ENCODE measurements around the gene MAML3.

The MAML3 gene

GRCh38 chr4:139915037-139915436 is 238.9 kb downstream of the MAML3 start:
- DNase-seq = no peak

DNA sequence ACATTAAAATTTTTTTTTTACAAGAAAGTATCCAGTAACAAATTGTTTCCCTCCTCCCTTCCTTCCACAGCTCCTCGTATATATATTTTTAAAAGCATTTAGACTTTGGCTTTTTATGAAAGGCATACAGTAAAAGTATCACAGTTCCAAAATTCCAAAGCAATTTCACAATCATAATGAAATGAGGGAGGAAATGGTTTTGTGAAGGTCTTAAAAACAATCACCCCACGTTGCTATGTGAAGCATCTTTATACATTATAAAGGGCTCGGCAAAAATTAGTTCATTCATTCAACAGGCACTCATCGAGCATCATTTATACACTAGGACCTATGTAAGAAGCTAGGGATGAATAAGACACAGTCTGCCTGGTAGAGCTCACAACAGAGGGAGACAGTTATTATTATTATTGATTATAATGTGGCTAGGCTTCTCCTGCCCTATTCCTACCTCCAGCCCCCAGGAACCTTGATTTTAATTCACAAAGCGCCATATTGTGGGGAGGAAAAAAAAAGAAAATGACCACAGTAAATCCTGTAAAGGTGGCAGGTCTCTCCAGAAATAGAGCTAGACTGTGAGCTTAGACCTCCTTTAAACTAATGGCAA is 239.9 kb downstream of the MAML3 start:
- no peak for DNase-seq

- DNase-seq = no peak
These were observed 240.5 kb downstream of the MAML3 start for GRCh38 chr4:139913398-139913990.

DNA sequence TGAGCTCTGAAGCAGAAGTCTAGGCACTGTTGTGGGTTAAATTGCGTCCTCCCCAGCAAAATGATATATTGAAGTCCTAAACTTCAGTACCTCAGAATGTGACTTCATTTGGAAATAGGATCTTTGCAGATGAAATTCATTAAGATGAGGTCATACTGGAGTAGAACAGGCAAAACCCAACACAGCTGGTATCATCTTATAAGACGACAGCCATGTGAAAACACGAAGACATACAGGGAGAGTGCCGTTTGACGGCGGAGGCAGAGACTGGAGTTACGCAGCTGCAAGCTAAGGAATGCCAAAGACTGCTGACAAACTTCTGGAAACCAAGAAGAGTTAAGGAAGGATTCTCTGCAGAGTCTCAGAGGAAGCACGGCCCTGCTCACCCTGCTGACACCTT is 241.5 kb downstream of the MAML3 start:
- no peak for DNase-seq

GRCh38 chr4:139910106-139910505 is 243.9 kb downstream of the MAML3 start:
- DNase-seq = no peak

DNA sequence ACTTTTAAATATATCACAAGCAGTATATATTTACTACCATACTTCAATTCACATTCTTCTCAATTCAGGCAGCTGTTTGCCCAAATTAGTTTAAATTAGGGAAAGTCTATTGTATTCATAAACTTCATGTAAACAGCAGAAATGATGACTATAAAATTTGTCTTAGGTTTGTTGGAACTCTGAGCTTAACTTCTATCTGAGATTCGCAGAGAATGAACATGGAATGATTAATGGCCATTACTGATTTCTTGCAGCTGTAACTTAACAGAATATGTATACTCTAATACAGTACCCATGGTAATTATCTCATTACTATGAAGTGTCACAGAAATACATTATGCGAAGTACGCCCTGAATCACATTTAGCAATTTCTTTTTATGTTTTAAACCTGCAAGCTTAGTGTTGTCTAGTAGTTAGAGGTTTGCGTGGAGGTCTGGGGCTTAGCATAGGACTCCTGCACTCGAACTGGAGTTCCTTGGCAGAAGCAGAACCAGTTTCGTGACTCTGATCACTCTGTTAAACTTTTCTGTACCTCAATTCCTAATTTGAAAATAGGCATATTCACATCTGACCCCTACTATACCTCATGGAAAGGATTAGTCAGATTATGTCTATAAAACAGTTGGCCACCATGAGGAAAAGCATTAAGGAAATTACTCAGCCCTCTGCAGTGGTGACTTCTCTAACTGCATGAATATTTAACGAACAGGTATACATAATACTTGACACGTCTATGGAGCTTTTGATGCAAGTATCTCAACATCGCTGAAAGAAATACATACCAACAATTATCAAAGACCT is 245.1 kb downstream of the MAML3 start:
- no peak for DNase-seq

DNA sequence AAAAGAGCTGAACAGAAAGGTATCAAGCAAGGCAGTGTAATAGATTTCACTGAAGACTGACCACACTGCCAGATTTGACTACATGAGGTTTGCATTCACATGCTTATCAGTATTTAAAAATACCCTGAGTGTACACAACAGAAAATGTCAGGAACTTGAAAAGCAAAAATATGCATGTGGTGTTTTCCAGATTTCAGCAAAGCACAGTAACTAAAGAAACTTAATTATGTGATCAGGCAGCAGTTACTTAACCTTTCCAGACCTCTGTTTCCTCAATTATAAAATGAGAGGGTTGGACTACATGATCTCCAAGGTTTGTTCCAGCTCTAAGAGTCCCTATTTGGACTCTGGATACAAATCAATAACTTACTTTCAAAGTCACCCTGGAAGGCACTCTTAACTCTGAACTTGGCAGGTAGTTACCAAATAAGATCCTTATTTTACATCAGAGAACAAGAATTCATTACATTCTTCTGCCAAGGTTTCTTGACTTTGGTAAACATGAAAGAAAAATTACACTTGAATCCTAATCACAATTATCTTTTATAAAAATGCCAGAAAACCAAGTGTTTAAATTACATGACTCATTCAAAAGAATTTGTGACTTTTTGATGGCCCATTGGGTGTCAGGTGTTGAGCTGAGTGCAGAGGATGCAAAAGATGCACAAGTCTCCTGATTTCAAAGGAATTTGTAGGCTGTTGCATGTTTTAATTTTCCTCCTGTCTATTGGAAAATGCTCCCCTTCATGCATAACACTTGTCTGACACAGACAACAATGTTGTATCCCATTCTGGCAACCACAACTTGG is 246.8 kb downstream of the MAML3 start:
- DNase-seq = no peak

- no peak for DNase-seq
These were observed 248.5 kb downstream of the MAML3 start for GRCh38 chr4:139905489-139905888.

- DNase-seq = no peak
These were observed 249.6 kb downstream of the MAML3 start for GRCh38 chr4:139904406-139904805.

DNA sequence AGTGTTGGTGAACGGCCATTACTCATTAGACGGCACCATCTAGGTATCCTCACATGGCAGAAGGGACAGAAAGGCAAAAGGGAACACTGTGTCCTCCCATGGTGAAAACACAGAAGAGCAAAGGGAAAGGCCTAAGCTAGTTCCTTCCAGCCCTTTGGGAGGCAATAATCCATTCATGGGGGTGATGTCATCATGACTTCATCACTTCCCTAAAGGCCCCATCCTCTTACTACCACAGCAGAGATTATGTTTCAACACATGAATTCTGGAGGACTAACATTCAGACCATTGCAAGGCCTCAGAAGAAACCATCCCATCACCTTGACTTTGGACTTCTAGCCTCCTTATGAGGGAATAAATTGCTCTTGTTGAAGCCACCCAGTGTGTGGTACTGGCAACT is 250.1 kb downstream of the MAML3 start:
- no peak for DNase-seq

- no peak for DNase-seq
These were observed 251.4 kb downstream of the MAML3 start for GRCh38 chr4:139902321-139903320.

DNA sequence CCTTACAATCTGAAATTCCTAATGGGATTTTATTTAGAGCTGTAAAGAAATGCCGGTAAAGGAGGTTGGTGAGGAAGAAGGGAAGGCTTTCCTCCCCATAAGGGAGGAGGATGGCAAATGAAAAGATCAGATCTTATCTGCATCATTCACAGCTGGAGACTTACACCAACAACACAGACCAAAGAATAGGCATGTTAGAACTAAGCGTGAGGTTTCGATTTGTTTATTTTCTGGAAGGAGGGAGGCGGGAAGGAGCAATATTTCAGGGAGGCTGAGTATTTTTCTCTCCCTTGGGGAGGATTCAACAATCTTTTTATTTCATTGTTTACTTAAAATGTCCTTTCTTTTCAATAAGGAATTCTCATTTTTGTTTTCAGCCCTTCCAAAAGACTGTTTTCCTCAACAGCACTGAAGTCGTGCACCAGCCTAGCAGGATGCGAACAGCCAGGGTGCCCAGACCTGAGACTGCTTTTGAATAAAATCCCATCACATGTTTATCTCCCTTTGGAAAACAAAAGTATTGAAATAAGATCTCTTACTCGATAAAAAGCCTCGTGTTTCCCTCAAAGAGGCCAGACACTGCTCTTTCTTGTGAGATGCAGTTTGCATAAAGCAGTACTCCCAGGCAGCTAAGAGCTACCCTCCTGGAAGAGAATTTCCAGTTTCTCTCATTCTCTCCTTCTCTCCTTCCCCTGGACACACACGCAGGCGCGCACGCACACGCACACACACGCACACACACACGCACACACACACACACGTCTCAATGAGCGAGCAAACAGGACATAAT is 252.3 kb downstream of the MAML3 start:
- no peak for DNase-seq

DNA sequence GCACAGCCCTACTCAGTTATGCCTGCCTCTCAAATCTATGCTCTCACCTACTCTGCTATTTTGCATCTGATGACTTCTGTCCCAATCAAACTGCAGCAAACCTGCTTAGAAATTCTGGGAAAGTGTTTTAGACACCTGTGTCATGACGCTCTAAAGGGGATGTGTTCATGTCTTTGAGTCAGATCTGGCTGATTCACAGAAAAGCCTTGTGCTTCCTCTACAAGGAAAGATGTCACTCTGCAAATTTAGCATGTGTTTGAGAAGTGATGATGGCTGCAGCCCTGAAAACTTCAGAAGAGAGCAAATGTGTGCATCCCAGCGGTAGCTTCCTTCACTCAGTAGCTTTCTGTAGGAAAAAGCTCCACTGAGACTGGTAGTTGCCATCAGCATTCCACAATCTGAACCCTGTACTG is 253.0 kb downstream of the MAML3 start:
- no peak for DNase-seq

GRCh38 chr4:139899346-139899745 is 254.6 kb downstream of the MAML3 start:
- DNase-seq = no peak

DNA sequence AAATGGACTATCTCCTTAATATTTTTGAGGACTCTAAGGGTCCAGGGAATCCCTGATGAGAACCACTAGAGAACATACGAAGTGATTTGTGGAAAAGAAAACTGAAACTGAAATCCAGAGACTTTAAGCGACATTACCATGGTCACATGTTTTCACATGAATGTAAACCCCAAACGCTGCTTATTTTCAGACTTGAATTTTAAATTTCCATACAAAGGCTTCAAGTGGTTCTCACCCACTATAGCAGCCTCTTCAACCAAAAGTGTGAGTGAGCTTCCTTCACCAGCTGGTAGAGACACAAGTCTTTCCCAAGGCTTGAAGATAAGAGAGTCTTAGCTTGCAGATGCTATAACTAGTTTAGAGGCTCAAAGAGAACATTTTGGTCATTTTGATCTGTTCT is 255.7 kb downstream of the MAML3 start:
- peak; percentile 2 for DNase-seq

DNA sequence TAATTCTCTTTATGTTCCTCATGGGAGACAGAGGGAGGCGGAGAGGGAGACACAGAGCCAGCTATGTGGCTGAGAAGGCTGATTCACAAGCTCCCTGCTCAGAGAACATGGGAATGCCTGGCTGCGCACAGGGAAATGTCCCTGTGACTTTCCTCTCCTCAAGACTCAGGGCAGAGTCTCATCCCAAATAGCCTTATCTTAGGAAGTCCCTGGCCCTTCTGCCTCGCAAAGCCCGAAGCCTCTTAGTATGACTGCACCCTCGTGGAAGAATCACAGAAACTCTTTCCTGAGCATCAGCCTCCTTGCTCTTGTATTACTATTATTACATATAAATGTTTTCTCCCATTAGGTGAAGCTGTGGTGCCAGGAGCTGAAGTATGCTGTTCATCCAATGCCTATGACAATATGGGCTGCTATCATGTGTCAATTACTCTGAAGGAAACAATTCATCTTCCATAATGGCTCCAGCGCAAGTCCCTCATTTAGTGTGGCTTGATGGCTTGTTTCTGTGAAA is 257.8 kb downstream of the MAML3 start:
- DNase-seq = no peak

- DNase-seq = no peak
These were observed 260.2 kb downstream of the MAML3 start for GRCh38 chr4:139893801-139894200.

DNA sequence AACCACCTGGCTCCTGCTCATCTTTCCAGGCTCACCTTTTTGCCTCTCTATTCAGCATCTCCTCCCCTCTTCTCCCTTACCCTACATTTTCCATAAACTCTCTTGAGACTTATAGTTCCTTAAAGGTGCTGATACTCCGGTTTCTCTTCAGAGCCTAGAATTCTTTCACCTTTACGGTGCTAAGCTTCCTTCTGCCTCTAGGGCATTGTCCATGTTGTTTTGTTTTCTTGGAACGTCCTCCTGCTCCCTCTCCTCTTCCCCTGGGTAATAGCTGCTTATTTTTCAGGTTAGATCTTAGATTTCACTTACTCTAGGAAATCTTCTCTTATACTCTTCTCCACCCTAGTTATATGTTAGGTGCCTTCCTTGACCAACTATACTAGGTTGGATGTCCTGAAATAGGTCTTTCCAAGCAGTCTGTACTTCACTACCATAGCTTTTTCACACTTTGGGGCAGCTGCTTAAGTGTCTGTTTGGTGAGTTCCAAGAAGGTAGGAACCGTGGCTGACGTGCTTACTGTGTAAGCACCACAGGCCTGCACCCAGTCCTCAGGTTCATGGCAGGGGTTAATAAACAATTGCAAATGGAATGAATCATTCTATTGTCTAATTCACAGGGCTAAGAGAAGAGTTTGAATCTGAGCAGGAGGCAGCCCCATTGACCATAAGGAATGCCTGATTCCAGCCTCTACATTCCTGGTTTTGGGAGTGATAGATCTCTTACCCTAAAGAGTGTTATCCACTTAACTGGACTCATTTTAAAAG is 260.8 kb downstream of the MAML3 start:
- no peak for DNase-seq

GRCh38 chr4:139890816-139891215 is 263.2 kb downstream of the MAML3 start:
- DNase-seq = no peak

GRCh38 chr4:139889901-139890300 is 264.1 kb downstream of the MAML3 start:
- no peak for DNase-seq

All from CD4-positive, alpha-beta T cell treated with Interleukin-10 for 1 hour (primary cell).